K562 (cell line): ENCODE data around the gene KIRREL1. TPM values are rescaled to one million over a fixed set of nuclear protein-coding genes. Genes with fewer than 3 reads are reported as not detected.
A peak's percentile ranks its signal among the peaks of the same experiment; 100 is the strongest.

Source experiments
- ATAC-seq: fragments of 200-7000 bp; cut with Tn5 transposase; 3 replicates; pipeline ENCODE4 v1.9.1; 2020; ENCODE audit warnings: moderate library complexity
- BruUV-seq: library from RNA; stranded (reverse); fragments of 400-500 nt; replicated peaks from 2 replicates; lab custom pipeline; 2021; lab: Mats Ljungman, UMichigan
- CTCF ChIA-PET: fragments of 300-600 bp; formaldehyde crosslinking; extraction: SDS; loops from one replicate; lab custom pipeline; 2021; ENCODE audit warnings: low intra/inter-chr PET ratio; lab: Yijun Ruan, JAX
- POLR2A ChIA-PET: fragments of 300-600, 350-650 bp; sonication (Branson Sonifier 250); formaldehyde crosslinking; extraction: SDS; loops from one replicate; lab custom pipeline; 2021; ENCODE audit warnings: antibody characterized with exemption, inconsistent platforms; lab: Yijun Ruan, JAX
- DNase-seq, 4 experiments: peaks; one replicate each; pipeline versions ENCODE4 v3.0.0 to v3.0.0-alpha.2; 2011 to 2018; ENCODE audit warnings: low spot score in 3 of 4, mixed read lengths in 3 of 4; ENCODE audit errors: extremely low read depth in 1 of 4
- FAIRE-seq: peaks from 2 replicates; lab custom pipeline; 2011; peaks lifted over from hg19 to GRCh38; lab: Jason Lieb, UNC
- H2AFZ ChIP-seq: 2 replicates; pipeline ENCODE4 v1.6.0; 2011; ENCODE audit warnings: low read depth, low read length, control low read depth, inconsistent platforms
- H3K27ac ChIP-seq: fragments of 200-600 bp; 3 replicates; pipeline ENCODE4 v1.8.0; 2011; ENCODE audit warnings: low read depth, mild to moderate bottlenecking, control low read depth, inconsistent platforms, low read length, moderate library complexity, mixed read lengths; ENCODE audit errors: extremely low read depth
- H3K27me3 ChIP-seq, 2 experiments: fragments of 300-600 bp in 1 of 2; 2 replicates in 1 of 2; 3 replicates in 1 of 2; pipeline versions ENCODE4 v1.6.0 to v1.8.0; 2011; ENCODE audit warnings: inconsistent platforms in 2 of 2, low read length in 2 of 2, mild to moderate bottlenecking in 1 of 2, mixed read lengths in 1 of 2, moderate library complexity in 1 of 2; ENCODE audit not compliant: control insufficient read depth in 2 of 2, insufficient read depth in 2 of 2
- H3K36me3 ChIP-seq: fragments of 300-600 bp; 3 replicates; pipeline ENCODE4 v1.8.0; 2011; ENCODE audit warnings: mild to moderate bottlenecking, low read length, inconsistent platforms; ENCODE audit not compliant: control insufficient read depth, insufficient read depth
- H3K4me1 ChIP-seq, 2 experiments: fragments of 200-600 bp in 1 of 2; replicated peaks in 1 of 2; 2 replicates in 1 of 2; 3 replicates in 1 of 2; pipeline versions ENCODE4 v1.5.1 to v1.8.0; 2011; ENCODE audit warnings: inconsistent platforms in 2 of 2, low read length in 2 of 2, mild to moderate bottlenecking in 1 of 2, mixed read lengths in 1 of 2, moderate library complexity in 1 of 2; ENCODE audit not compliant: control insufficient read depth in 2 of 2, insufficient read depth in 2 of 2
- H3K4me2 ChIP-seq: 2 replicates; pipeline ENCODE4 v1.6.1; 2011; ENCODE audit warnings: low read length, control low read depth, inconsistent platforms, mixed read lengths; ENCODE audit not compliant: insufficient read depth
- H3K4me3 ChIP-seq: fragments of 200-600 bp; sonication (generic), shearing (Covaris generic); 2 replicates; pipeline ENCODE4 v1.5.1; 2016; ENCODE audit warnings: control low read depth, inconsistent platforms
- H3K79me2 ChIP-seq: fragments of 200-600 bp; 3 replicates; pipeline ENCODE4 v1.8.0; 2011; ENCODE audit warnings: low read length, inconsistent platforms; ENCODE audit not compliant: control insufficient read depth, insufficient read depth
- H3K9ac ChIP-seq, 2 experiments: 2 replicates each; pipeline versions ENCODE4 v1.6.0 to v1.6.1; 2011; ENCODE audit warnings: low read depth in 2 of 2, low read length in 2 of 2, control low read depth in 1 of 2, inconsistent platforms in 1 of 2, mild to moderate bottlenecking in 1 of 2, mixed read lengths in 1 of 2; ENCODE audit not compliant: insufficient read depth in 1 of 2
- H3K9me1 ChIP-seq: one replicate; pipeline ENCODE4 v1.6.0; 2011; ENCODE audit warnings: inconsistent platforms, mild to moderate bottlenecking, low read length, moderate library complexity; ENCODE audit not compliant: control insufficient read depth, insufficient read depth
- H3K9me3 ChIP-seq: replicated peaks from 2 replicates; pipeline ENCODE4 v1.5.1; 2011; ENCODE audit warnings: low read depth, low read length, inconsistent platforms; ENCODE audit not compliant: control insufficient read depth, insufficient read depth
- H4K20me1 ChIP-seq: replicated peaks from 2 replicates; pipeline ENCODE4 v1.6.1; 2011; ENCODE audit warnings: low read length, inconsistent platforms, mixed read lengths; ENCODE audit not compliant: control insufficient read depth, insufficient read depth
- ASH1L ChIP-seq: fragments of 450-650 bp; IDR thresholded peaks from 2 replicates; pipeline ENCODE4 v1.6.1; 2018; ENCODE audit warnings: borderline replicate concordance, mild to moderate bottlenecking, low read depth; ENCODE audit not compliant: partially characterized antibody
- MXI1 ChIP-seq: IDR thresholded peaks from 2 replicates; pipeline ENCODE4 v1.6.1; 2011; ENCODE audit warnings: low read depth, mild to moderate bottlenecking, improper control_type of control experiment, low read length
- REST ChIP-seq, 2 experiments: fragments of 450-650 bp; formaldehyde crosslinking in 1 of 2; IDR thresholded peaks; 2 replicates each; pipeline versions ENCODE4 v1.4.0 to v1.6.1; 2014 to 2020; ENCODE audit warnings: mild to moderate bottlenecking in 2 of 2, borderline replicate concordance in 1 of 2, low read depth in 1 of 2
- WGBS: fragments of 100-300 bp; shearing (Covaris generic); methylation state at CpG from one replicate; pipeline ENCODE4 v1.1.6; 2016; ENCODE audit warnings: low coverage, mixed read lengths; ENCODE audit not compliant: insufficient coverage; ENCODE audit errors: missing lambda C conversion rate; 5-methylcytosine and 5-hydroxymethylcytosine counted together
- in situ Hi-C: fragments of 300-500 bp; cut with MboI; formaldehyde crosslinking; loops from 4 replicates; pipeline ENCODE4 v1.15.0; 2018; ENCODE audit warnings: inconsistent platforms, mixed read lengths
- intact Hi-C: fragments of 100-400 bp; cut with micrococcal nuclease; formaldehyde crosslinking; loops from 2 replicates; pipeline ENCODE4 v1.14.2; 2022
- polyA plus RNA-seq, 8 experiments: library from polyadenylated mRNA; depleted of rRNA in 4 of 8; stranded (reverse) in 5 of 8; unstranded in 3 of 8; fragments of >200 nt; fragmentation: Nextera tagmentation in 2 of 8; fragmentation: Illumina TruSeq in 1 of 8; extraction: Ambion mirVana in 2 of 8; extraction: Trizol in 1 of 8; gene quantifications; 2 replicates each; pipeline versions ENCODE4 v1.2.1 to v1.2.3, GENCODE V29; 2011 to 2014; ENCODE audit warnings: inconsistent platforms in 1 of 8, missing spikeins in 1 of 8
- total RNA-seq, 7 experiments: library from RNA; depleted of rRNA in 6 of 7; stranded (reverse); fragments of >200 nt in 6 of 7; fragmentation: Illumina TruSeq in 2 of 7; extraction: Trizol in 2 of 7; gene quantifications; 2 replicates each; pipeline versions ENCODE4 v1.2.1 to v1.2.3, GENCODE V29; 2011 to 2021; ENCODE audit warnings: low replicate concordance in 1 of 7

KIRREL1 gene
- total and polyA plus RNA-seq, 9 of the 15 experiments (the other 6 are each of a cell fraction or from before 2014, with no cell fraction given) = under 0.01 to 0.22 (median 0.03) TPM; not detected in 3

- TF ChIP-seq REST (IDR thresholded peaks at IDR 0.05; ENCODE audit: borderline replicate concordance) = peak; percentile 61; the same call in 1 of the 2 replicates
- TF ChIP-seq REST (CRISPR knock-in tag; IDR thresholded peaks at IDR 0.05; ENCODE audit: low read depth) = no peak
- TF ChIP-seq, all 486 proteins: peak for 7
Observed at GRCh38 chr1:157963713-157964112, 29.7 kb upstream of the KIRREL1 start (continued).

- no peak overlapping the region for H3K4me3 ChIP-seq
- no peak for FAIRE-seq
- H3K27me3 ChIP-seq = peaks cover 0 to 13% of the 10 kb centered on the region in 2 experiments; a peak in 1 of 5 replicates
- in situ Hi-C loops = no loop called here
- TF ChIP-seq ASH1L (no peak), MXI1 (no peak)
- TF ChIP-seq, all 486 proteins: peak for 0
- Histone ChIP-seq H3K79me2 (no peaks in the 10 kb centered on the region), H3K4me1 (no peaks in the 10 kb centered on the region), H3K9ac (no peak overlapping the region), H3K27ac (no peak overlapping the region), H3K9me3 (no peaks in the 10 kb centered on the region), H3K4me2 (no peak overlapping the region), H3K9me1 (no peaks in the 10 kb centered on the region), H2AFZ (no peak overlapping the region), H3K36me3 (no peaks in the 10 kb centered on the region), H4K20me1 (no peaks in the 10 kb centered on the region)
- ChIA-PET POLR2A (no interaction called here), CTCF (no interaction called here)
- BruUV-seq = no TSS peak
- ATAC-seq (no peak), DNase-seq (no peak)
- WGBS = 1% methylated on average over 6 of the region's 8 CpGs
- intact Hi-C loops = loop anchor here (2.0 to 10.0 kb wide), 2 partner anchors 121 to 1109 kb away; partner anchors contain the start of gene AIM2
Observed at GRCh38 chr1:157965584-157965983, 27.9 kb upstream of the KIRREL1 start.
